Germinal center (tissue), 1 donor: ENCODE data around the gene PLEKHA1.

ENCODE experiments used
- DNase-seq: peaks from one replicate; pipeline ENCODE4 v3.0.0; 2012; ENCODE audit warnings: mixed read lengths, low spot score

The PLEKHA1 gene

DNA sequence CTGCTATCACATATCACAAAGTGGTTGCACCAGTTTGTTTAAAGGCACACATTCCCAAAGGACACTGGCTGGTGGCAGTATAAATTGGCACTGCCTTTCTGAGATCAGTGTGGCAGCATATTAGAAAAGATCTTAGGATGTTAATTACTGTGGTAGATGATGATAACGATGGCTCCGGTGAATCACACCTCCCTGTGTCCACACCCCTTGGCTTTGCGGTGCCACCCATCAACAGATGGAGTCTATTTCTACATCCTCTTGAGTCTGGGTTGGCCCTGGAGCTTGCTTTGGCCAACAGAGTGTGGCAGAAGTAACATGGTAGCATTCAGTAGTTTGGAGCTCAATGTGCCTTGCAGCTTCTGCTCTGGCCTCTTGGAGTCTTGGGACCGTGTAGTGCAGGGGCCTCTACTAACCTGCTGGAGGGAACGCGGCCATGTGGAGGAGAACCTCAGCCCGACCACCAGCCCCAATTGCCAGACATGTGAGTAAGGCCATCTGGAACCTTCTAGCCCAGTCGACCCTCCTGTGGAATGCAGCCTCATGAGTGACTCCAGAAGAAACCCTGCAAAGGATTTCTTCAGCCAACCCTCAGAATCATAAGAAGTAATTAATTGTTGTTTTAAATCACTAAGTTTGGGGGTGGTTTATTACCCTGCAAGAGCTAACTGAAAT, 27.2 kb upstream of the PLEKHA1 start:
- DNase-seq = no peak

DNA sequence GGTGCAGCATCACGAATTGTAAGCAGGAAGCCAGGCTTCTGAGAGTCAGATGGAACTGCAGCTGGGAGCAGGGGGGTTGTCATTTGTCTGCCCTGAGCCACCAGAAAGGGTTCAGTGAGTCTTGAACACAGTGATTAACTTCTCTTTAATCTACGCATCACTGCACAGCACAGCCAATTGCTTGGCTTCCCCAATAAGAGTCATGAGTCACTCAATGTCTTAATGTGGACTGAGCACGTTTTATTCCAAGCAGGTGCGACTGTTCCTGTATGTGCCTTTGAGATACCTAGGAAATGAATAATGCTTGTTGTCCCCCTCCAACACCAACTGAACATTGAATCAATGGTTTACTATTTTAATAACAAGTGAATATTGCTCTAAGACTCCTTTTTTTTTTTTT, 26.0 kb upstream of the PLEKHA1 start:
- DNase-seq = peak; percentile 13

DNA sequence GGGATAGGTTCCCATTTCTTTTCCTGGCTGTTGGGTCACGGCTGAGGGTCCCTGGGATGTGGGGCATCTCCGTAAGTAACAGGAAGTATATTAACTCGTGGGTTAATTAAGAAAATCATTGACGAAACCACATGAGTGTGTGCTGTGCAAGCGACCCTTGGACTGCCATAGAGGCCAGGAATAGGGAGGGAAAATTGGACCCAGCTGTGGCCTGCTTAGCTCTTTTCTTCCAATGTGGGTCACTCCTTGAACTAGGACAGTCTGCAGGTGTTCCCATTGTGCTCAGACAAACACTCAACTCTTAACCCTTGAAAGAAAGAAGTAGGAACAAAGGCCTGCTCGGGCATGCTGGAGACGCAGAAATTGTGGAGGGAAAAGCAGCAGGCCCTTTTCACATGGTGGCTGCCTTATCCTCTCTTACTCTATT, 25.6 kb upstream of the PLEKHA1 start:
- DNase-seq = no peak

DNA sequence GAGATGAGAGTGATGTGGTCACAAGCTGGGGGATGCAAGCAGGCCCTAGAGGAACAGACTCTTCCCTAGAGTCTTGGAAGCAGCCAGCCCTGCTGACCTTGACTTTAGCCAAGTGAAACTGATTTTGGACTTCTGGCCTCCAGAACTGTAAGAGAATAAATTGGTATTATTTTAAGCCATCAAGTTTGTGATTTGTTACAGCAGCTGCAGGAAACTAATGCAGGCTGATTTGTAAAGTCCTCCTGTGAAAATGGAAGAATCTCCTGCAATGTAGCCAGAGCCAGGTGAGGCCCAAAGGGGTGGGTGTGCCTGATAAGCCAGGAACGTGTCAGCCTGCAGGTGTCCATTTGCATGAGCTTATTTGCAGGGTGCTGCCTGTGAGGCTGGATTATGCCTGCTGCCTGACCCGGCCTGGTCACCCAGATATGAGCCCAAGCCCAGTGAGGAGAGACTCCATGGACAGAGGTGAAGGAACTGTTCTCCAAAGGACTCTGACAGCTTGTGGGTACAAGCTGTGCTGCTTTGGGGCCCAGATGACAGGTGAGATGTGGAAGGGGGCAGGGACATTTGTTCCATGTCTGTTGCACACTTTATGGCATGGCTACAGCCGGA, 24.6 kb upstream of the PLEKHA1 start:
- no peak for DNase-seq

DNA sequence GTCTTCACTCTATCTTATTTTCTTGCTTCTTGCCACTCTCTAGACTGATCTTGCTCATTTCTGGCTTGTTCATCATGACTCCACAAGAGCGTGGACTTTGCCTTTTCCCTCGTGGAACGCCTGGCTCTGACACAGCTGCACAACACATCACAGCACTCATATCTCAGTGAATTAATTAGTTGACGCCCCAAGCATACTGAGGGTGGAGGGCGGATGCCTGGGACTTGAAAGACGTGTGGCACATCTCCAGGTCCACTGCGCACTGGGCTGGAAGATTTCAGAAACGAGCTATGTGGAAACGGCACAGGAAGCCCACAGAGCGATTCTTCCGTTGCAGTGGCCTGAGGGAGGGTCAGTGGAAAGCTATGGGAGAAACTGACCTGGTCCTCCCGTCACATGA, 23.6 kb upstream of the PLEKHA1 start:
- no peak for DNase-seq

DNA sequence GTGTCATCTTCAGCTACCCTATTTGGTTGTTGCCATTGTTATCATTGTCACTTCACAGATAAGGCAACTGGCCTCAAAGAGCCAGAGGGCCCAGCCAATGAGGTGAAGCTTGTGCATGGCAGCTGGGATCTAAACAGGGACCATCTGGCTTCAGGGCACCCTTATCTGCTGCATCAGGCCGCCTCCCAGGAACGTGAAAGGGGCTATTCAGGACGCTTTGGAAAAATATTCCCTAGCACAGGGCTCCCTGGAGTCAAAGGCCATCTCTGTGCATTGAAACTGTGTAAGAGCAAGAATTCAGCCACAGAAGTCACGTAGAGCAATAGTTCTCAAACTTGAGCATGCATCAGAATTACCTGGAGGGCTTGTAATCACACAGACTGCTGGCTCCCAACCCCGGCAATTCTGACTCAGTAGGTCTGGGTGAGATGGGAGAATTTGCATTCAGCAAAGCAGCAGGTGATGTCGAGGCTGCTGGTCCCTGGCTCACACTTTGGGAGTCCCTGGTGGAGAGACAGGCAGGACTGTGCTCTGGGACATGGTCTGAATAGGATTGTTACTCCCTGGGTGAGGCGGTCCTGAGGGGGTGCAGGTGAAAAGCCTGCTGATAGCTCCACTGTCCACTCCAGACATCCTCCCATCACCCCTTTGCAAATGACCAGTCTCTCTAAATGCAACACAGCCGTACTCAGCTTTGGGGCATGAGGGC, 21.5 kb upstream of the PLEKHA1 start:
- DNase-seq = no peak

DNA sequence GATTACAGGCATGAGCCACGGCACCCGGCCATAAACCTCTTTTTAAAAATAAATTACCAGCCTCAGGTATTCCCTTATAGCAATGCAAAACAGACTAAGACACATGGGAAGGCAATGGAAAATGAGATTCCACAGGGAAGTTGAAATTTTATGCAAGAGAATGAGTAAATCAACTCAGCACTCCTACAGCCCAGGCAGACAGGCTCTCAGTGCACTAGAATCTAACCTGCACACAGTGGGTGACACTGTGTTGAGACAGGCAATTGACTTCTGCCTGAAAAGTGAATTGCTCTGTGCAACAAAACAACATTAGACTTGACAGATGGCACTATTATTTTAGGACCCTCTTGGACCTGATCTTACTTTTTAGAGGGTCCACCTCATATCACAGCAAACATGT, 20.1 kb upstream of the PLEKHA1 start:
- DNase-seq = no peak

DNA sequence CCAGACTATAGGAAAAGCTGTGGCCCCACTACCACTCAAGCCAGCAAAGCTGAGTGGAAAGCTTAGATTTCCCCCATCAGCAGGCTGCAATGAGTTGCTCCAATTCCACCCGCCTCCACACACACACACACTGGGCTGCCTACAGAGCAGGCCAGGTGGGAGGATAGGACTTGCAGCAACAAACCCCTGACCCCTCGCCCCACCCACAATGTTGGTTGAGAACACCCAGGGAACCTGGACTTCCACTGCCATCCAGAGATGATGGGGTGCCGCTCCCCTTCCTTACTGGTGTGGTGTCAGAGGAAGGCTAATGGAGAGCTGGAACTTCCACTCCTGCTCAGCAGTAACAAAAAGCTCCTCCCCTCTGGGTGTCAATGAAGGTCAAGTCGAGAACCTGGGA, 16.8 kb upstream of the PLEKHA1 start:
- no peak for DNase-seq

DNA sequence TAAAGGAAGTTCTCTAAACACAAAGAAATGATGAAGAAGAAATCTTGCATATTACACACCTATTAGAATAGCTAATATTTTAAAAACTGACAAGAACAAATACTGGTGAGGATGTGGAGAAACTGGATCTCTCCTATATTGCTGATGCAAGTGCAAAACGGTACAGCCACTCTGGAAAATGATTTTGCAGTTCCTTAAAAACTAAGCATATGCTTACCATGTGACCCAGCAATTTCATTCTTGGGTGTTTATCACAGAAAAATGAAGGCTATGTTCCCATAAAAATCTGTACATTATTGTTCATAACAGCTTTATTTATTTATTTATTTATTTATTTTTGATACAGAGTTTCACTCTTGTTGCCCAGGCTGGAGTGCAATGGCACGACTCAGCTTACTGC, 14.9 kb upstream of the PLEKHA1 start:
- DNase-seq = no peak

DNA sequence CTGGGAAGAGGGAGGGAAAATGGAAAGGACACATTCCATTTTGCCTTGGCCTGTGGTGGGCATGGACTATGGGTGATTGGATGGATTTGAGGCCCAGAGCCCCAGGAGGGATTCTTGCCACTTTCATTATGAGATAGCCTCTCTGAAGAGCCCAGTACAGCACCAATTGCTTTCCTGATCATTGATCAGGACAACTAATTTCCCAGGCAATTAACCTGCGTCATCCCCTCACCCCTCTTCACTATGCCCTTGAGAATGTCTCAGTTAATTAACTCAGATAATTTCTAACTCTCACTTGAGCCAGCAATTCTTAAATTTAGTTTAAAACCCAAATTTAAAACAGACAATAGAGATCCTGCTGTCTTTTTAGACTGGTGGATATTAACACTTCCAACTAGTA, 13.5 kb upstream of the PLEKHA1 start:
- DNase-seq = no peak

DNA sequence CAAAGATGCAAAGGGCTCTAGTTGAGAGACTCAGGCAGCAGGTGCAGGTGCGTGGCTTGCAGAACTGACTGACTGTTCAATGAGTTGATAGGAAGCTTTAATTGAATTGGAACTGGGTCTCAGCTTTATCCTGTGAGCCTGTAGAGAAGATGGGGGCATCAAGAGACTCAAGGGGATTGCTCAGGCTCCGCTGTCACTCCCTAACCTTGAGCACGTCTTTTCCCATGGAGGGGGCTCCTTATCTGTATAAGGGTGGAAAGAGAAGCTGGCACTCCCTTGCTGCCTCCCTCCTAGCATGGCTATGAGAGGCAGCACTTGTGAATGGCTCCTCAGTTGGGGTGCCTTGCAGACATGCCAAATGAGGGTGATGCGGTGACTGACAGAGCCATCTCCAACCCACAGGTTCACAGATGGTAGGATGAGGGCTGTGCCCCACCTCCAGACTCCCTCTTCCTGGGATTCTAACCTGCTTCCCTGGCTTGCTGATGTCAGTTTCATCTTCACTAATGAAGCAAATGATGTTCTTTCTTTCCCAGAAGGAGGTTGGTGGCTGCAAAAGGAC, 12.4 kb upstream of the PLEKHA1 start:
- no peak for DNase-seq

DNA sequence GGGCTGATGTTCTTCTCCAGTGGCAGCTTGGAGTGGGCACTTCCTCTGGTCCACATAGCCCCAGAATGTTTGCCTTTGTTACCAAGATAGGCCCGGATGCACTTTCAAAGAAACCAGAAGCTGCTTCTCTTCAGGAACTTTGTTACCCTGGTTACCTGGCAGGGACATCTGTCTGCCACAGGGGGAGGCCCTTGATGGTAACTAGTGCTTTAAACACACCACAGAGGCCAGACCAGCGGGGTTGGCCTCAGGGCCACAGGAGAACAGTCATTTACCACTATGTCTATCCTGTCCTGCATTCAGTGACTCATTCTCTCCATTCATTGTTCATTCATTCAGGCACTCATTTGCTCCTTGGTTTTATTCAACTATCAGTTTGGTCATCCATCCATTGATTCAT, 11.9 kb upstream of the PLEKHA1 start:
- DNase-seq = no peak

DNA sequence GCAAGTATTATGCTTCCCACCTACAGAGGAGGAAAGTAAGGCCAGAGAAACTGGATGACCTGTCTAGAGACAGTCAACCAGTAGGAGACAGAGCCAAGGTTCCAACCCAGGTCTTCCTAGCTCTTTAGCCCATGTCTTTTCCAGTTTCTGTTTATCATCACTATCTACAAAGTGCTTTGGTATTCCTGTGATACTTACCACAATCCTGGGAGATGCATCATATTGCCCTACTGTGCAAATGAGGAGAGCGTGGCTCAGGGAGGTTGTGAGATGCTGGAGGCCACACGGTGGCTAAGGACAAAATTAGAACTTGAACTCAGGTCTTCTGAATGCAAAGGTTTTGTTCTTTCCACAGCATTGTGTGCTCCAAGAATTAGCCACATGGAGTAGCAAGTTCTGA, 11.2 kb upstream of the PLEKHA1 start:
- DNase-seq = no peak

DNA sequence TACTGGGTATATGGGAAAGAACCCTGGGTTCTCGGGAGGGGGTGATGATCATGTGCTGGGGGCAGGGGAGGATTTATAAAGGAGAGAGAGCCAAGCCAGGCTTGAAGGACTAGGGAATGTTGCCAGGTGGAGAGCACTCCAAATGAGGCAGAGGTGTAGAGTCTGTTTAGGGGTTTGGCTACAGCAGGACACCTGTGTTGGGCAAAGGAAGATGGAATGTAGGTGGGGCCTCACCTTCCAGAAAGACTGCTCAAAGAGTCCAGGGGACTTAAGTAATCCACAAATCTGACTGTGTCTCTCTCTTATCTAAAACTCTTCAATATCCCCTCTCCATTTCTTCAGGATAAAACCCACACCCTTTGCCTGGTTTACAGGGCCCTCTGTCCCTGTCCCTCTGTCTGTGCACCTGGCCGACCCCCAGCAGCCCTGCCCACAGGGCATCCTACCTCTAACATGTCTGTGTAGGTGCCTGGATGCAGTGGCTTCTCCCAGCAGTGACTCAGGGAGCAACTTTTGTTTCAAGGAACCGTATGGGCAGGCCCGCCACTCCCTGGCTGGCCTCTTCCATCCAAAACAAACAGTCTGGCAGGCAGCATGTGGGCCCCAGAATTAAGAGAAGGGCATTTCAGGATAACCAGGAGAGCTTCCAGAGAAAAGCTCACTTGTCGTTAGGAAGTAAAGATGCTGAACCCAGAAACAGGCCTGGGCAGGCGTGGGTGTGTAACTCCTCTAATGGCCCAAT, 10.6 kb upstream of the PLEKHA1 start:
- no peak for DNase-seq

DNA sequence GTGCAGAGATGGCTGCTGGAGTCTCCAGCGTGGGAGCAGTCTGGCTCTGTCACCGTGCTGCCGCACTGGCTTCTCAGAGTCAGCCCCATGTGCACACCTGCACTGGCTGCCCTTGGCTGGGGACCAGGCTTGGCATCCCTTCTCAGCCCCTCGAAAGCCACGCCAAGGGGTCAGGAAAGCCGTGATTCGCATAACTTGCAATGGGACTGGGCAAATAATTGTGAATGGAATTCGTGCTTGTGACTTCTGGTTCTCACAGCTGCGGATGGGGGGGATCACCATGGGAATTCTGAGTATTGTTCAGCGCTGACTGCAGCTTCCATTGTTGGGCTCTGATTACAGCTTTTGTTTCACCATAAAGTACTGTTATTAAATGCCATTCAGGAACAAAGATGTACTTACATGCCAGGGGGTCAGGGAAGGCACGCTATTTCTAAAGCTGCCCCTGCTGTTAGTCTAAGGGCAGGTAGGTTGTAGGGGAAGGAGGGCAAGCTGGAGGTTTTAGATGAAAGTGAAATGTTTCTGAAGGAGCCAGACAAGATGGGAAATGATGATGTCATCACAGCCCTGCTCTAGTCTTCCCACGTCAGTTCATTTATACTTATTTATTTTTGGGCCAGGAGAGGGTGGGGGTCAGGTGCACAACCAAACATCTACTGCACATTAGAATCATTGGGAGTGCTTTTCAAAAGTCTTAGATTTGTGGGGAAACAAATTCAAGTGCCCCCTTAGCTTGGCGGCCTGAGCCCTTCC, 5.8 kb upstream of the PLEKHA1 start:
- DNase-seq = no peak

DNA sequence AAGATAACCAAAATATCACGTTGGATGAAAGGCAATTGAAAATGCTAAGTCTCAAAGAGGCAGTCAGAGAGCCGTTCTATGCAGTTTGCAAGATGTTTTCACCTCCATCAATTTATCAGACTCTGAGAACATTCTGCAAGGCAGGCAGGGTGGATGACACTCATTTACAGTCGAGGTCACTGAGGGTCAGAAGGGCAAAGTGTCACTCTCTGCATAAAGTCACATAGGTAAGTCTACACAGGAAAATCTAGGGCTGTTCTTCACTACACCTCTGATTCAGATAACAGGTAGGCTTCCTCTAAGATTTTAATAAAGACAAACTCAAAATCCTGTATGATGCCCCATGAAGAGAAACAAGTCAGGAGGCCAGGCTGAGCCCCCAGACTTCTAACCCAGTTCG, 1.4 kb upstream of the PLEKHA1 start:
- DNase-seq = no peak

DNA sequence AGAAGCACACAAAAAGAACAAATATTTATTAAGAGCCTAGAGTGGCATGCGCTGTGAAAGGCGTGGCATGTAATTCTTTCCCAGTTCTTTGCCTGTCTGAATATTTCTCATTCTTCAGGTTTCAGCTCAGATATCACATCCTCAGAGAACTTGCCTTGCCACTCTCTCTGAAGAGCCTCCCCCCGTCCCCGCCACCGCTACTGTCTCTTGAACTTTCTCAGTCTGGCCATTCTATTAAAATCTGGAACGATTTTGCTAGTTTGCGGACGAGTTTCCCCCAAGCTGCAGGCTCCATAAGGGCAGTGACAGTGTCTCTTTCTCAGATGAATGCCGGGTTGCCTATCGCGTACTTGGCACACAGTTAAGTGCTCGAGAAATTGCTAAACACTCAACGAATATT, 787 bp upstream of the PLEKHA1 start:
- DNase-seq = no peak

DNA sequence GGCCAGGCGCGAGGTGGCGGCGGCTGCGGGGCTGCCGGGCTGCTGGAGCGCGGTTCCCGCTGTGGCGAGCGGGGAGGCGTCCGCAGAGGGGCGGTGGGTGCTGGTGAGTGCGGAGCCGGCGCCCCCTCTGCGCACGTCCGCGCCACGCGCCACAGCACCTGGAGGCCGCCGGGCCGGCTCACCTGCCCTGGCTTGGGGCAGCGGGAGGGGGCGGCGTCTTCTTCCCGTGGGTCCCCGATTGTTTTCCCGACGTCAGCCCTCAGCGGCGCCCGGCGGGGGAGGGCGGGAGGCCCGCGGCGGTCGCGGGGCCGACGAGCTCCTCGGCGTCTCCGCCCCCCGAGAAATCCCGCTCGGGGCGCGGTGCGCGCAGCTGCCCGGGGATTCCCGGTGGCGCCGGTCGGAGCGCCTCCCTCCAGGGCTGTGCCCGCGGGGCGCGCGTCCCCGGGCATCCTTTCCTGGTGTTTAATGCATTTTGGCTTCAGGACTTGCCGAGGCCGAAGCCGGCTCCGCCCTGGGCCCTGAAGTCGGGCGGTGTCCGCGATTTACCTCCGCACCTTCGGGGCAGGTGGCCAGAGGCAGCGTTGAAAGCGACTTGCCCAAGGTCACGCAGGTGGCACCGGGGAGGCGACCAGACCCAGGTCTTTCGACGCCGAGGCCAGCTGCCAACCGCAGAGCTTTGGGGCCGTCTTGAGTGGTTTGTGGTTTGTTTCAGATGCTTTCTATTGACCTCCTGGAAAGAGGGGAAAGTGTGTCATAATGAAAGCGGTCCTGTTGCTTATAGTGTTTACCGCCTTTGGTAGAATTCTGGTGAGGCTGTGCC, 561 bp downstream of the PLEKHA1 start:
- DNase-seq = peak; percentile 43

DNA sequence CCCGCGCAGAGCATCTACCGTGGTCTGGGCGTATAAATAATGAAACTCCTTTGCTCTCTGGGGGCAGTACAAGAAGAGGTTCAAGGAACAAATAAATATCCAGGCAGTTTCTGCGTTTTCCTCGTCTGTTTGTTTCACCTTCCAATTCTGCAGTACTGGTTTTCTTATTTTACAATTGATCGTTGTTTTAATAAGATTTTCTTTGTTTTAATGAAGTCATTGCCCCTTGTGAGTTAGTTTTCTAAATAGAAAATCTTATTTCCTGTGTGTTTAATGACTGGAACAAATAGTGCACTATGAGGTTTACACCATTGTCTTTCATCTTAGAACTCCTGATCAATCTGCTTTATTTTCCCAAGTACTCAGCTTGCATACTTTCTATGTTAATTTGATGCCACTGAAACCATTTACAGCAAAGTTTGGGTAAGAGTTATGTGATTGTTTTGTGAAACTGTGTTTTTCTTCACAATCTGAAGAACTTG, 1.2 kb downstream of the PLEKHA1 start:
- peak; percentile 10 for DNase-seq

DNA sequence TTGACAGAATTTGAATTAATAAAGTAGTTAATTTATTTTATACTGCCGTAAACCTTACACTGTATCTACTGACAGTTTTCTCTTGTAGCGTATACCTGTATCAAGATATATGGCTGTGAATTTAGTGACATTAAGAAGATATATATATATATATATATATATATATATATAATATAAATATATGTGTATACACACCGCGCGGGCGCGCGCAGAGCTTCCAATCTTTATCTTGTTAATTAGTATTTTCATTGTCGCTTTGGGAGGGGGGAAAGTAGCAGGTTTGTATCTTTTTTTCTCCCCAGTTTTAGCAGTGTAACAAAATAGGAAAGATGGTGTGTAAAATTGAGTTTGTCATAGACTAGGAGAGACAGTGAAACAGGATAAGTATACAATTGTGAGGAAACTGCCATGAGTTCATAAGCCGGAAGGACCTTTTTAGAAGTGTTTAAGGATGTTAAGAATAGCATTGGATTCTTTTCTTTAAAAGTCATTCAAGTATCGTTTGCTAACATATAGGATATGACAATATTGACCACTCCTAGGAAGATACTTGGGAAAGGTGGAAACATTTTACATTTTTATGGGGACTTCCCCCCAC, 2.0 kb downstream of the PLEKHA1 start:
- DNase-seq = no peak
